CD14-positive monocyte (primary cell): ENCODE data around the gene HSPB8. TPM values are rescaled to one million over a fixed set of nuclear protein-coding genes. Genes with fewer than 3 reads are reported as not detected.

Experiments
- DNase-seq, 3 donors: peaks; one replicate each; pipeline ENCODE4 v3.0.0-alpha.2; 2011 to 2022
- H2AFZ ChIP-seq: 2 replicates; pipeline ENCODE4 v1.6.0; 2012; ENCODE audit warnings: mild to moderate bottlenecking, low read depth, low read length, inconsistent platforms; ENCODE audit not compliant: insufficient read depth, poor library complexity, severe bottlenecking
- H3K27ac ChIP-seq, 2 donors: 1 replicate in 1 of 2; 2 replicates in 1 of 2; pipeline ENCODE4 v1.5.1; 2012 to 2013; ENCODE audit warnings: low read length in 2 of 2, control low read depth in 1 of 2, inconsistent platforms in 1 of 2, low read depth in 1 of 2, mild to moderate bottlenecking in 1 of 2
- H3K27me3 ChIP-seq, 2 donors: one replicate each; pipeline versions ENCODE4 v1.6.0 to v1.6.1; 2011 to 2013; ENCODE audit warnings: low read length in 2 of 2; ENCODE audit not compliant: control insufficient read depth in 2 of 2, insufficient read depth in 2 of 2
- H3K36me3 ChIP-seq, 2 donors: replicated peaks in 1 of 2; 1 replicate in 1 of 2; 2 replicates in 1 of 2; pipeline versions ENCODE4 v1.5.1 to v1.6.1; 2012 to 2013; ENCODE audit warnings: low read length in 2 of 2, control low read depth in 1 of 2, inconsistent platforms in 1 of 2, mild to moderate bottlenecking in 1 of 2; ENCODE audit not compliant: insufficient read depth in 2 of 2, control insufficient read depth in 1 of 2
- H3K4me1 ChIP-seq, 2 donors: 1 replicate in 1 of 2; 2 replicates in 1 of 2; pipeline versions ENCODE4 v1.5.1 to v1.6.1; 2012 to 2013; ENCODE audit warnings: low read length in 2 of 2, control low read depth in 1 of 2, inconsistent platforms in 1 of 2, mild to moderate bottlenecking in 1 of 2, moderate library complexity in 1 of 2; ENCODE audit not compliant: insufficient read depth in 2 of 2, control insufficient read depth in 1 of 2
- H3K4me2 ChIP-seq: replicated peaks from 2 replicates; pipeline ENCODE3; 2012; ENCODE audit warnings: low read length, moderate library complexity, mild to moderate bottlenecking; ENCODE audit not compliant: poor library complexity, severe bottlenecking; ENCODE audit errors: extremely low read depth
- H3K4me3 ChIP-seq, 3 experiments: fragments of 200-600 bp in 1 of 3; sonication (generic) in 1 of 3; replicated peaks in 1 of 3; 1 replicate in 2 of 3; 2 replicates in 1 of 3; pipeline ENCODE4 v1.5.1; 2011 to 2013; ENCODE audit warnings: low read length in 3 of 3, mild to moderate bottlenecking in 3 of 3, control low read depth in 2 of 3, low read depth in 2 of 3, inconsistent platforms in 1 of 3, moderate library complexity in 1 of 3
- H3K79me2 ChIP-seq: 2 replicates; pipeline ENCODE4 v1.6.0; 2012; ENCODE audit warnings: mild to moderate bottlenecking, control low read depth, inconsistent platforms, low read length, moderate library complexity; ENCODE audit not compliant: insufficient read depth
- H3K9ac ChIP-seq: 2 replicates; pipeline ENCODE4 v1.6.0; 2017; ENCODE audit warnings: low read length, mild to moderate bottlenecking; ENCODE audit not compliant: insufficient read depth, poor library complexity, severe bottlenecking
- H3K9me3 ChIP-seq, 2 donors: replicated peaks in 1 of 2; 1 replicate in 1 of 2; 2 replicates in 1 of 2; pipeline versions ENCODE4 v1.5.1 to v1.6.1; 2012 to 2013; ENCODE audit warnings: low read length in 2 of 2, control low read depth in 1 of 2; ENCODE audit not compliant: control insufficient read depth in 1 of 2, insufficient read depth in 1 of 2
- H4K20me1 ChIP-seq: 2 replicates; pipeline ENCODE4 v1.6.0; 2012; ENCODE audit warnings: mild to moderate bottlenecking, low read length, control low read depth, moderate library complexity; ENCODE audit not compliant: insufficient read depth
- H3K27ac Mint-ChIP-seq, 7 donors: one replicate each; pipeline ENCODE4 v1.8.0; 2020; ENCODE audit warnings: mild to moderate bottlenecking in 7 of 7, mixed read lengths in 7 of 7, moderate library complexity in 6 of 7, inconsistent platforms in 2 of 7
- H3K27me3 Mint-ChIP-seq, 3 donors: one replicate each; pipeline ENCODE4 v1.8.0; 2021 to 2022; ENCODE audit warnings: low read depth in 3 of 3, mild to moderate bottlenecking in 3 of 3, mixed read lengths in 3 of 3, moderate library complexity in 3 of 3, inconsistent platforms in 1 of 3
- H3K36me3 Mint-ChIP-seq, 2 donors: one replicate each; pipeline ENCODE4 v1.8.0; 2020; ENCODE audit warnings: mixed read lengths in 2 of 2, inconsistent platforms in 1 of 2, mild to moderate bottlenecking in 1 of 2
- H3K4me1 Mint-ChIP-seq: one replicate; pipeline ENCODE4 v1.8.0; 2020; ENCODE audit warnings: mild to moderate bottlenecking, mixed read lengths
- H3K4me3 Mint-ChIP-seq, 2 donors: one replicate each; pipeline ENCODE4 v1.8.0; 2020; ENCODE audit warnings: mild to moderate bottlenecking in 2 of 2, mixed read lengths in 2 of 2, moderate library complexity in 1 of 2
- H3K9me3 Mint-ChIP-seq, 7 donors: one replicate each; pipeline ENCODE4 v1.8.0; 2020 to 2022; ENCODE audit warnings: mixed read lengths in 7 of 7, mild to moderate bottlenecking in 6 of 7, moderate library complexity in 6 of 7, inconsistent platforms in 2 of 7
- CTCF ChIP-seq: fragments of 200-600 bp; IDR thresholded peaks from one replicate; pipeline ENCODE4 v1.8.0; 2022; ENCODE audit warnings: antibody characterized with exemption, mild to moderate bottlenecking
- WGBS: methylation state at CpG from one replicate; pipeline ENCODE4 v1.1.5; 2013; ENCODE audit warnings: missing lambda C conversion rate; ENCODE audit not compliant: insufficient coverage; 5-methylcytosine and 5-hydroxymethylcytosine counted together
- intact Hi-C, 2 donors: fragments of 100-400 bp; cut with micrococcal nuclease; formaldehyde crosslinking; loops; one replicate each; pipeline versions ENCODE4 v1.15.0 to v1.15.1; 2023
- polyA plus RNA-seq, 3 donors: library from polyadenylated mRNA; depleted of rRNA in 1 of 3; unstranded in 2 of 3; stranded (reverse) in 1 of 3; fragments of 300-500 nt in 2 of 3; fragments of >200 nt in 1 of 3; fragmentation: Illumina TruSeq in 2 of 3; gene quantifications; 1 replicate in 2 of 3; 2 replicates in 1 of 3; pipeline ENCODE4 v1.2.3, GENCODE V29; 2012 to 2021

Gene HSPB8
- polyA plus RNA-seq, 3 donors = not detected

- H3K27ac Mint-ChIP-seq = no peak overlapping the region
- H3K4me3 ChIP-seq = no peak overlapping the region
- WGBS = 80% methylated on average over 1 of the region's 5 CpGs
These were observed 4.2 kb downstream of the HSPB8 start for GRCh38 chr12:119182701-119183493.

More at GRCh38 chr12:119182701-119183493, 4.2 kb downstream of the HSPB8 start:
- Histone ChIP-seq H2AFZ (no peak overlapping the region), H3K27me3 (peaks cover 0 to 13% of the 10 kb centered on the region in 2 donors), H3K9ac (no peak overlapping the region), H3K9me3 (no peaks in the 10 kb centered on the region), H3K4me1 (no peaks in the 10 kb centered on the region), H3K79me2 (no peaks in the 10 kb centered on the region), H3K27ac (no peak overlapping the region), H4K20me1 (no peaks in the 10 kb centered on the region), H3K4me2 (no peak overlapping the region), H3K36me3 (no peaks in the 10 kb centered on the region)
- intact Hi-C loops = no loop called here
- Mint-ChIP-seq H3K4me3 (no peak overlapping the region), H3K4me1 (no peaks in the 10 kb centered on the region), H3K36me3 (no peaks in the 10 kb centered on the region), H3K9me3 (no peaks in the 10 kb centered on the region), H3K27me3 (peaks cover 10 to 17% (median 14%) of the 10 kb centered on the region in 3 donors)
- DNase-seq = no peak
- TF ChIP-seq CTCF = no peak
